ENCODE measurements around the gene LRMDA.

Gene LRMDA

DNA sequence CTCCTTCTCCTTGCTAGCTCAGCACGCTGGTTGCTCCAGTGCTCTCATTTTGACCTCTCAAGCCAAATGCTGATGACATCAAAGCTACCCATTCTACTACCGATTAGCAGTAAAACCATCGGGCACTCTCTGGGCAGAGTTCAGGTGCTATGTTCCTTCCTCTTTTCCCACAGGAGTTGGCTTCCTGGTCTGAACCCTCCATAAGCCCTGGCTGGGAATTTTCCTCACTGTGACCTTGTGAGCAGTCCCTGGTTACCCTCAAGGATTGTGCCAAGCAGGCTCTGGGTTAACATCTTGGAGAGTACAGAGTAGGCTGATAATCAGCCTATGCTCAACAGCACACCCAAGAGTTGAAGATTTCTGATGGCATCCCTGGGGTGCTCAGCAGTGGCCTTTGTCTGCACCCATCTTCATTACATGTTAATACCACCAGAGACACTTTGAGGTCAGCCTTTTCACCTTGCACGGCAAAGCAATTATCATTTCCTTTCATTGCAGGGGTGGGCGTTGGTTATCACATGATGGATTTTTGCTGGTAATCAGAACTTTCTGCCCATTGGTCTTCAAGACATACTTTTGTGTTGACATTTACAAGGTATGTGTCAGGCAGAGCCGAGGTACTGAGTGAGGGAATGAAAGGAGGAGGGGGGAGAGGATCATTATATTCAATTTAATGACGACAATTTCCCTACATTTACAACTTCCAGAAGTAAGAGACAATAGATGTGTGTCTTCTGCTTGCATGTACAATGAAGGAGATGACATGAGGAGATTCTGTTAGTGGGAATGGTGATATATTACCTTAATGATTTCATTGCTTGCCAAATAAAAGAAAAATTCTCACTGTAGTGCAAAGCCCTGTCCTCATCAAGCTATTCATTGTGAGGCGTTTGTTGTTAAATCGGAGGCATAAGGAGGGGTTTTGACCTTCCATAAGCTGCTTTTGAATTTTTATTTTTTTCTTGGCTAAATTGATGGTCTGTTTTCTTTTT lies 452.0 kb downstream of the LRMDA start:
- Histone ChIP-seq H3K4me3 (ENCODE audit: low read length) (no peak overlapping the region), H3K27me3 (ENCODE audit: insufficient read depth, low read length) (no peaks in the 10 kb centered on the region), H3K36me3 (ENCODE audit: insufficient read depth, low read length) (no peaks in the 10 kb centered on the region), H2AFZ (ENCODE audit: low read depth, low read length) (no peak overlapping the region), H3K9me3 (ENCODE audit: low read length) (no peaks in the 10 kb centered on the region), H3K4me1 (ENCODE audit: insufficient read depth, low read length) (no peaks in the 10 kb centered on the region)

DNA sequence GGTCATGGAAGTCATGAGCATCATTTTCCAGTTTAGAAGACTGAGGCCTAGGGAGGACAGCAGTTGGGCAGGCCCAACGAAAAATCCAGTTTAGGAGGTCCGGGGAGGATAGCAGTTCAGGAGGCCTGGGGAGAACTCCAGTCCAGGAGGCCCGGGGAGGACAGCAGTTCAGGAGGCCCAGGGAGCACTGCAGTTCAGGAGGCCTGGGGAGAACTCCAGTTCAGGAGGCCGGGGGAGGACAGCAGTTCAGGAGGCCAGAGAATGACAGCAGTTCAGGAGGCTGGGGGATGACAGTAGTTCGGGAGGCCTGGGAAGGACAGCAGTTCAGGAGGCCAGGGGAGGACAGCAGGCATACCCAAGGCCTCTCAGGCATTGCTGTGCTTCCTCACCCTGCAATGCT lies 453.4 kb downstream of the LRMDA start:
- H3K9me3 ChIP-seq (ENCODE audit: low read length) = no peaks in the 10 kb centered on the region
- H3K4me3 ChIP-seq (ENCODE audit: low read length) = no peak overlapping the region
- H3K4me1 ChIP-seq (ENCODE audit: insufficient read depth, low read length) = no peaks in the 10 kb centered on the region
- H3K27me3 ChIP-seq (ENCODE audit: insufficient read depth, low read length) = no peaks in the 10 kb centered on the region
- H2AFZ ChIP-seq (ENCODE audit: low read depth, low read length) = no peak overlapping the region
- H3K36me3 ChIP-seq (ENCODE audit: insufficient read depth, low read length) = no peaks in the 10 kb centered on the region

DNA sequence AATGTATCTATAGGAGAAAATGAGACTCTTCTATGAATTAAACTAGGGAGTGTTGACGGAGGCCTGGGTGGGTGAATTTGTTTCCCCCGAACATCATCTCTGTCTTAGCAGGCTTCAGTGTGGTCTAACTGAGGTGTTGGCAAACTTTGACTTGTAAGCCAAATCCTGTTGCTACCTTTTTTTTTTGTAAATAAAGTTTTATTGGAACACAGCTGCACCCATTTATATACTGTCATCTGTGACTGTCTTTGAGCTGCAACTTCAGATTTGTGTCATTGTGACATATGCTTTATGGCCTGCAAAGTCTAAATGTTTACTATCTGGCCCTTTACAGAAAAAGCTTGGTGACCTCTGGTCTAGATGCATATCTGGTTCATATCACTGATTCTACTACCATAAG lies 455.9 kb downstream of the LRMDA start:
- Histone ChIP-seq H3K27me3 (ENCODE audit: insufficient read depth, low read length) (no peaks in the 10 kb centered on the region), H3K36me3 (ENCODE audit: insufficient read depth, low read length) (no peaks in the 10 kb centered on the region), H3K4me1 (ENCODE audit: insufficient read depth, low read length) (no peaks in the 10 kb centered on the region)

DNA sequence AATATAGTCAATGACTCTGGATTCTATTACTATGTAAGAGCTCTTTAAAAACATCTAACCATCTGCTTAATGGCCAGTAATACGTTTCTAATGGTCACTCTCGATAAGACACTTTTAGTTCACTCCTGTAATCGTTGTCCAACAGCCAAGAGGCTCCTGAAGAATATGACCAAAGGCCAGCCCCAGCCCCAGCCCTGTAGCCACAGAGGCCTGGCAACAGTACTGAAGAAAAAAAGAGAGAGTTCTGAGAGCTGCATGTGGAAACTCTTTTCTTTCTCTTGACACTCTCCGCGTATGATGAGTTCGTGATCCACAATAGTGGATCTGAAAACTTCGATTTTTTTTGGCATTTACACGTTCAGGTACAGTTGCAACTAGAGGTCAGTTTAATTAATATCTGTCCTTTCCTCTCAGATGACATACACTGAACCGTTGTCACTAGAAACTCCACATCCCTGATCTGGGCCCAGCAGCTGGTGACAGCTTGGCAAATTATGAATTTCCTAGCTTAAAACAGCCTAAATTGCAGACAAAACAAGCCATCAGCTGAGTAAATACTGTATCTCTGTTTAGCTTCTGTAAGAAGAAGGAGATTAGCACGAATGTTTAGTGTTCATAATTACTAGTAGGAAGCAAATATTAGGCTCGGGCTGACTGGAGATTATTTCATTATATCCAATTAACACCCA lies 456.7 kb downstream of the LRMDA start:
- H2AFZ ChIP-seq (ENCODE audit: low read depth, low read length) = no peak overlapping the region
- no peaks in the 10 kb centered on the region for H3K9me3 ChIP-seq (ENCODE audit: low read length)
- no peaks in the 10 kb centered on the region for H3K27me3 ChIP-seq (ENCODE audit: insufficient read depth, low read length)
- no peak overlapping the region for H3K4me3 ChIP-seq (ENCODE audit: low read length)
- no peaks in the 10 kb centered on the region for H3K4me1 ChIP-seq (ENCODE audit: insufficient read depth, low read length)
- no peaks in the 10 kb centered on the region for H3K36me3 ChIP-seq (ENCODE audit: insufficient read depth, low read length)

More for the DNA sequence above, 455.9 kb downstream of the LRMDA start:
- Histone ChIP-seq H3K4me3 (ENCODE audit: low read length) (no peak overlapping the region), H2AFZ (ENCODE audit: low read depth, low read length) (no peak overlapping the region), H3K9me3 (ENCODE audit: low read length) (no peaks in the 10 kb centered on the region)

DNA sequence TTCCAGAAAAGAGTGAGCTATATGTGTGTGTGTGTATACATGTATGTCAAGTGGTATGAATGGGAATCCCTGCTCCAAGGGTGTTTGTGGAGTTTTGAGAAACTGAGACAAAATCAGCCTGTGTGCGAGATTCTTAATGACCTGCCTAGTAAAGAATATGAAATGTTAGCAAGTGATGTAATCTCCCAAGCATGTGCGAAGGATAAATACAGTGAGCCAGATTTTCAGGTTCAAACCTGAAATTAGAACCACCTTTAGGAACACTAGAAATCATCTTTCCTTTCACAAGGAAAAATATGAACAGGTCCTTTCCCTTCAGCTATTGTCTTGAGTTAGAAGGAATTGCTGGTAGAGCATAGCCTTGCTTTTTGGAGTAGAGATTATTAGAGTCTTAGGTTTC lies 457.6 kb downstream of the LRMDA start:
- no peak overlapping the region for H3K4me3 ChIP-seq (ENCODE audit: low read length)
- H3K4me1 ChIP-seq (ENCODE audit: insufficient read depth, low read length) = no peaks in the 10 kb centered on the region
- H2AFZ ChIP-seq (ENCODE audit: low read depth, low read length) = no peak overlapping the region
- H3K9me3 ChIP-seq (ENCODE audit: low read length) = no peaks in the 10 kb centered on the region
- H3K36me3 ChIP-seq (ENCODE audit: insufficient read depth, low read length) = no peaks in the 10 kb centered on the region
- no peaks in the 10 kb centered on the region for H3K27me3 ChIP-seq (ENCODE audit: insufficient read depth, low read length)

DNA sequence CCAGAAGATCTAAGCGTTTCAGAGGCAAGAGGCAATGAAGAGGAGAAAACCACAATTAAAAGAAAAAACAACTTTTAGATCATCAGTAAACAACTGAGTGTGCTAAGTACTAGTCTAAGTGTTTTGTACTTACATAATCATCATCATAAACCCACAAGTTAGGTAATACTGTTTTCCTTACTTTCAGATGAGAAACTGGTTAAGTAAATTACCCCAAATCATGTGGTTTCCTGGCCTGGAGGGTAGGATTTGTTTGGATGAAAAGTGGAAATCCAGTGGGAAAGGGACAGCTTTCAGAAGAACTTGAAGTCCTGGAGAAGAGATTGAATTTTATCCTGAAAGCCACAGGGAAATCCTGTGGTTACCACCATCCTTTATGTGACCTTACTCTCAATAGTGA lies 463.3 kb downstream of the LRMDA start:
- Histone ChIP-seq H3K4me1 (ENCODE audit: insufficient read depth, low read length) (no peaks in the 10 kb centered on the region), H3K27me3 (ENCODE audit: insufficient read depth, low read length) (no peaks in the 10 kb centered on the region)

DNA sequence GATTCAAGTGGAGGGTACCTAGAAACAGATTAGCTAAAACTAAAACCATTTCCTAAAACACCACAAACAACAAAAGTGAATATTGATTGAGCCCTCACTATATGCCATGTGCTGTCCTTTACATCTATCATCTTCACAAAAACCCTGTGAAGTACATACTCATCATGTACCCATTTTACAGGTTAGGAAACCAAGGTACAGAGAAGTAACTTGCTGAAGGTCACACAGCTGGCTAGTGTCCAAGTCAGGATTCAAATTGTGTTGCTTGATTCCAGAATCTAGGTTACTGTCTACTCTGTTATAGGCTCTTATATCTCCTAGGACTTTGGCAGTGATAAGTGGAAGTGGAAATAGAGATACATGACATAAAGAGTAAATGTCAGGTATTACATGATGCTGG lies 463.8 kb downstream of the LRMDA start:
- H3K36me3 ChIP-seq (ENCODE audit: insufficient read depth, low read length) = no peaks in the 10 kb centered on the region
- no peaks in the 10 kb centered on the region for H3K4me1 ChIP-seq (ENCODE audit: insufficient read depth, low read length)
- no peak overlapping the region for H3K4me3 ChIP-seq (ENCODE audit: low read length)
- no peaks in the 10 kb centered on the region for H3K27me3 ChIP-seq (ENCODE audit: insufficient read depth, low read length)
- H2AFZ ChIP-seq (ENCODE audit: low read depth, low read length) = no peak overlapping the region
- H3K9me3 ChIP-seq (ENCODE audit: low read length) = no peaks in the 10 kb centered on the region

More for the DNA sequence above, 463.3 kb downstream of the LRMDA start:
- Histone ChIP-seq H3K9me3 (ENCODE audit: low read length) (no peaks in the 10 kb centered on the region), H3K4me3 (ENCODE audit: low read length) (no peak overlapping the region), H3K36me3 (ENCODE audit: insufficient read depth, low read length) (no peaks in the 10 kb centered on the region), H2AFZ (ENCODE audit: low read depth, low read length) (no peak overlapping the region)

DNA sequence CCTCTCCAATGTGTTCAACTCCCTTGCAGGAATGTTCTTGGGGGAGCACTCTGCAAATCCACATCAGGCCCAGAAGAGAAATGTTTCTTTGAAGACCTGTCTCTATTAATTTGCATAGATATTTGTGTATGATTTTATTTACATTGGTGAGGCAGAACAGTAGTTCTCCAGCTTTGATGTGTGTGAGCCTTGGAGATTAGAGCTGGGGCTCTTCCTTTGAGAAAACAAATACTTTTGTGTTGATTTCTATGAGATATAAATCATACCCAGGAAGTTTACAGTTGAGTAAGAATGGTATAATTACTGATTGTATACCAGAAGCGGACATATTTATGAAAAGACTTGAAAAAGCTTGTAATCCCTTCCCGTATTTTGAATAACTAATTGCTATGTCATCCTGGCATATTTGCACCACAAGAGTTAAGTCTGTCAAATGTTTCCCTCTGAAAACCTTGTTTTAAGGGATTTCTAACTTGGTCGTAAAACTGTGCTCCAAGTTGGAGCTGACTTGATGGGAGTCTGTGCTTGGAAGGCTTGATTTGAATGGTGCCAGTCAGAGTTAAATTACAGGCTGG lies 468.5 kb downstream of the LRMDA start:
- H3K36me3 ChIP-seq (ENCODE audit: insufficient read depth, low read length) = no peaks in the 10 kb centered on the region
- peaks cover 12% of the 10 kb centered on the region for H3K4me1 ChIP-seq (ENCODE audit: insufficient read depth, low read length)
- no peak overlapping the region for H3K4me3 ChIP-seq (ENCODE audit: low read length)
- H3K9me3 ChIP-seq (ENCODE audit: low read length) = no peaks in the 10 kb centered on the region
- no peaks in the 10 kb centered on the region for H3K27me3 ChIP-seq (ENCODE audit: insufficient read depth, low read length)
- H2AFZ ChIP-seq (ENCODE audit: low read depth, low read length) = no peak overlapping the region

DNA sequence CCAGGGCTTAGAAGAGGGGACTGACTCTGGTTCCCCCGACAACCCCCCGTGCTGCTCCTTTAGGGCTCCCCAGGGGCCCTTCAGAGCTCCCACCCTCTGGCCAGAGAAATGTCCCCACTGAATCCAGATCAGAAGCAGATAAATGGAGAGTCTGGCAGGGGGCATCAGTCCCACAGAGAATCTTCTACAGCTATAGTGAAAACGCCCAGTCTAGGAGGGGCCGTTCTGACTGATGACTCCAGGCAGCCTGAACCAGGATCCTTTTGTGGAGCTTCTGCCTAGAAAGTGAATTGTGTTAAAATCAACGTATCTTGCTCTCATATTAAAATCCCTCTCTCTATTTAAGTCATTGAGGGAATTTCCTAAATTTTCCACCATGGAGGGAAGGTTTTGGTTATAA lies 471.4 kb downstream of the LRMDA start:
- Histone ChIP-seq H3K36me3 (ENCODE audit: insufficient read depth, low read length) (no peaks in the 10 kb centered on the region), H3K27me3 (ENCODE audit: insufficient read depth, low read length) (no peaks in the 10 kb centered on the region), H3K4me3 (ENCODE audit: low read length) (no peak overlapping the region), H2AFZ (ENCODE audit: low read depth, low read length) (no peak overlapping the region), H3K4me1 (ENCODE audit: insufficient read depth, low read length) (peaks cover 13% of the 10 kb centered on the region), H3K9me3 (ENCODE audit: low read length) (no peaks in the 10 kb centered on the region)

DNA sequence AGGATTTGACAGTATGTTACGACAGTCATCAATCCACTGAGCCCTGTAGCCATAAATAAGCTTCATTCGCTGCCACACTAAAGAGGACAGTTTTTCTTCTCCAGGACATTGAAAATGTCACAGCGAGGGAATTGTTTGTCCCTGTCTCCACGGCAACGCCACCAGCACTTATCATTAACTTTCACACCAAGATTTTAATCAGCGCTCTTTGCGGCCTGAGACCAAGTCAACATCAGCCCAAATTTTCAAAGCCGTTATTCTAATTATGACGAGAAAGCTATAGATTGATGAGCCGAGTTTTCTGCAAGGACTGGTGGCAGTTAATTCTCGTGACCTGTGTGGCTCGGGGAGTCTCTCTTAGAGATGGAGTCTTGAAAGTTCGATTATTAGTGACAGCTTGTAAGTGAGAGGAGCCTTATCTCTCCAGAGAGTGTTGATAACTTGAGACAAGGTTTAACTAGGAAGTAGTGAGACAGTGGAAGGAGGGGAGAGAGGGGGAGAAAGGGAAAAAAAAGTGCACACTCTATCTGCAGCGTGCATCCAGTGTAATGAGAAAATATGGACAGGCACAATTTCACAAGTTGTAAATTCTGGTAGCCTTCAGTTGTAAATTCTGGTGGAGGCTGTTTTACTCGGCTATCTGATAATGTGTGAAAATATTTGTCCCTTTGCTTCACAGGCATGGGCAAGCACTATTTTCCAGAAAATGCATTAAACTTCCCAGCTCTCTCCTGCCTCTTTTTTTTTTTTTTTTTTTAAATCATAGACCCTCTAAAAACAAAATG lies 473.3 kb downstream of the LRMDA start:
- H3K9me3 ChIP-seq (ENCODE audit: low read length) = no peaks in the 10 kb centered on the region
- H3K4me1 ChIP-seq (ENCODE audit: insufficient read depth, low read length) = peaks cover 13% of the 10 kb centered on the region
- no peak overlapping the region for H3K4me3 ChIP-seq (ENCODE audit: low read length)
- H3K36me3 ChIP-seq (ENCODE audit: insufficient read depth, low read length) = no peaks in the 10 kb centered on the region
- H2AFZ ChIP-seq (ENCODE audit: low read depth, low read length) = no peak overlapping the region
- peaks cover 3% of the 10 kb centered on the region for H3K27me3 ChIP-seq (ENCODE audit: insufficient read depth, low read length)

DNA sequence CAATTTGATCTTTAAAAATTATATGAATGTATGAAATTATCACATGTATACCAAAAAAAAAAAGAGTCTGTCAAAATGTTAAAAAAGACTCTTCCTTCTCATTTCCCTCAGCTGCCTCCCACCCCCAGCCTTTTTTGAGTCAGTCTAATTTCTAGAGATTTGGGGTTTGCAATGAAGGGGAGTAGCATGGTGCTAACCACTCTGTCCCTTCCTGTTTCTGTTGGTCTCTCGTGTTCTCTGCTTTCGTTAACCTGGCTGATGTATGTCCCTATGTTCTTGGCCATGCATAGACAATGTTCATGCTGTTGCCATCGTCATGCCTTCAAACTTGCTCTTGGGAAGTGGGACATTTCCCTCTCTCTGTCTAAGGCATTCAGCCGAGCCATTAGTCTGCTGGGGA lies 474.1 kb downstream of the LRMDA start:
- Histone ChIP-seq H3K27me3 (ENCODE audit: insufficient read depth, low read length) (peaks cover 3% of the 10 kb centered on the region), H3K4me1 (ENCODE audit: insufficient read depth, low read length) (peaks cover 13% of the 10 kb centered on the region), H3K4me3 (ENCODE audit: low read length) (no peak overlapping the region), H3K9me3 (ENCODE audit: low read length) (no peaks in the 10 kb centered on the region), H2AFZ (ENCODE audit: low read depth, low read length) (no peak overlapping the region), H3K36me3 (ENCODE audit: insufficient read depth, low read length) (no peaks in the 10 kb centered on the region)

DNA sequence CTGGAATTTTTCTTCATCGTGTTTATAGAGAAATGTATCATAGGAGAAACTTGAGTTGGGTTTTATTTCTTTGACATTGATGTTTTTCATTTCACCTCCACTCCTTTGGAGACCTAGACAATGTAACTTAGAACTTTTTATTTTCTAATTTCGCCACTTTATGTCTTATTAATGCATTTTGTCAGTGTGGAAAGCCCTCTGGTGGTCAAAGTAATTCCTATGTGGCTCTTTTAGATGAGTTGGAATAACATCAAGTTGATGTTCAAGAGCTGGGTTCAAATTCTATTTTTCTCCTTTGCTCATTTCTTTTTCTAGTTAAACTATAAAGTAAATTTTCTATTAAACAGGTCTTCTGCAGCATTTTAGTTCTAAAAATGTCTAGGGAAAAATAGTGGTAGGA lies 478.6 kb downstream of the LRMDA start:
- no peaks in the 10 kb centered on the region for H3K4me1 ChIP-seq (ENCODE audit: insufficient read depth, low read length)
- H3K4me3 ChIP-seq (ENCODE audit: low read length) = no peak overlapping the region
- peaks cover 3% of the 10 kb centered on the region for H3K27me3 ChIP-seq (ENCODE audit: insufficient read depth, low read length)
- H2AFZ ChIP-seq (ENCODE audit: low read depth, low read length) = no peak overlapping the region
- no peaks in the 10 kb centered on the region for H3K36me3 ChIP-seq (ENCODE audit: insufficient read depth, low read length)
- H3K9me3 ChIP-seq (ENCODE audit: low read length) = no peaks in the 10 kb centered on the region
